GM12878 (cell line): Measurements from ENCODE around the gene GLRA1. TPM values are rescaled to one million over a fixed set of nuclear protein-coding genes. Genes with fewer than 3 reads are reported as not detected.

Experiments
- ATAC-seq: fragments of 200-7000 bp; cut with Tn5 transposase; 3 replicates; pipeline ENCODE4 v1.9.1; 2020; ENCODE audit warnings: mild to moderate bottlenecking, moderate library complexity
- BruUV-seq: library from RNA; stranded (reverse); fragments of 400-500 nt; replicated peaks from 2 replicates; lab custom pipeline; 2021; lab: Mats Ljungman, UMichigan
- CTCF ChIA-PET: fragments of 300-600 bp; sonication (Branson Sonifier 250); formaldehyde crosslinking; extraction: SDS; loops from one replicate; lab custom pipeline; 2021; ENCODE audit warnings: inconsistent platforms; lab: Yijun Ruan, JAX
- POLR2A ChIA-PET: fragments of 350-600 bp; formaldehyde crosslinking; extraction: SDS; loops from one replicate; lab custom pipeline; 2021; ENCODE audit warnings: inconsistent platforms; lab: Charles Lee
- RAD21 ChIA-PET: fragments of 300-600 bp; sonication (Branson Sonifier 250); formaldehyde crosslinking; loops from one replicate; lab custom pipeline; 2023; ENCODE audit warnings: antibody characterized with exemption; ENCODE audit not compliant: unreplicated experiment; lab: Charles Lee
- SMC1A ChIA-PET: fragments of 300-600 bp; sonication (Branson Sonifier 250); formaldehyde crosslinking; loops from one replicate; lab custom pipeline; 2023; ENCODE audit not compliant: unreplicated experiment, uncharacterized antibody; lab: Charles Lee
- DNase-seq: peaks from one replicate; pipeline ENCODE4 v3.0.0-alpha.2; 2011; ENCODE audit warnings: low read depth, low spot score
- FAIRE-seq: peaks from 3 replicates; lab custom pipeline; 2011; peaks lifted over from hg19 to GRCh38; lab: Jason Lieb, UNC
- H2AFZ ChIP-seq: 2 replicates; pipeline ENCODE4 v1.6.0; 2011; ENCODE audit warnings: low read depth, low read length, control low read depth; ENCODE audit not compliant: control insufficient read depth
- H3K27ac ChIP-seq: 2 replicates; pipeline ENCODE4 v1.5.1; 2011; ENCODE audit warnings: control low read depth; ENCODE audit not compliant: control insufficient read depth, insufficient read depth
- H3K27me3 ChIP-seq, 2 experiments: replicated peaks in 1 of 2; 2 replicates each; pipeline versions ENCODE4 v1.6.0 to v1.6.1; 2011; ENCODE audit warnings: low read length in 1 of 2; ENCODE audit not compliant: control insufficient read depth in 2 of 2, insufficient read depth in 2 of 2
- H3K36me3 ChIP-seq, 2 experiments: 2 replicates each; pipeline ENCODE4 v1.5.1; 2011; ENCODE audit warnings: low read length in 1 of 2; ENCODE audit not compliant: control insufficient read depth in 2 of 2, insufficient read depth in 2 of 2
- H3K4me1 ChIP-seq: 2 replicates; pipeline ENCODE4 v1.6.1; 2011; ENCODE audit warnings: mild to moderate bottlenecking, low read length, moderate library complexity, mixed read lengths; ENCODE audit not compliant: control insufficient read depth, insufficient read depth
- H3K4me2 ChIP-seq: 2 replicates; pipeline ENCODE4 v1.6.0; 2011; ENCODE audit warnings: control low read depth; ENCODE audit not compliant: control insufficient read depth, insufficient read depth
- H3K4me3 ChIP-seq: fragments of 200-600 bp; sonication (generic); 2 replicates; pipeline ENCODE4 v1.5.1; 2016
- H3K79me2 ChIP-seq: 2 replicates; pipeline ENCODE4 v1.6.0; 2011; ENCODE audit warnings: low read length; ENCODE audit not compliant: control insufficient read depth, insufficient read depth
- H3K9ac ChIP-seq: 2 replicates; pipeline ENCODE4 v1.8.0; 2011; ENCODE audit warnings: low read length, control low read depth, mixed read lengths; ENCODE audit not compliant: control insufficient read depth, insufficient read depth
- H3K9me3 ChIP-seq: replicated peaks from 3 replicates; pipeline ENCODE4 v1.5.1; 2011; ENCODE audit warnings: mild to moderate bottlenecking, low read length; ENCODE audit not compliant: control insufficient read depth, insufficient read depth
- H4K20me1 ChIP-seq: 2 replicates; pipeline ENCODE4 v1.6.0; 2011; ENCODE audit not compliant: control insufficient read depth, insufficient read depth
- JUND ChIP-seq: IDR thresholded peaks from 2 replicates; pipeline ENCODE4 v1.6.1; 2012; ENCODE audit warnings: low read depth, mild to moderate bottlenecking, low read length, improper control_type of control experiment, moderate library complexity
- KAT2A ChIP-seq: conservative IDR thresholded peaks from 2 replicates; pipeline ENCODE4 v1.6.1; 2011; ENCODE audit warnings: low read depth, low read length; ENCODE audit not compliant: control insufficient read depth
- MYC ChIP-seq: IDR thresholded peaks from 2 replicates; pipeline ENCODE4 v1.6.1; 2011; ENCODE audit warnings: mild to moderate bottlenecking, low read length, moderate library complexity, inconsistent platforms; ENCODE audit not compliant: insufficient read depth, insufficient replicate concordance, insufficient read length, severe bottlenecking
- NKRF ChIP-seq: fragments of 450-650 bp; conservative IDR thresholded peaks from 2 replicates; pipeline ENCODE4 v1.6.1; 2017; ENCODE audit warnings: mild to moderate bottlenecking, moderate library complexity
- PRDM15 ChIP-seq: fragments of 450-650 bp; formaldehyde crosslinking; IDR thresholded peaks from 2 replicates; pipeline ENCODE4 v1.4.0; 2020; ENCODE audit warnings: mild to moderate bottlenecking, moderate library complexity
- SPI1 ChIP-seq: IDR thresholded peaks from 2 replicates; pipeline ENCODE4 v1.6.1; 2011; ENCODE audit warnings: low read depth, mild to moderate bottlenecking, low read length, moderate library complexity, borderline replicate concordance; ENCODE audit not compliant: insufficient read depth
- USF1 ChIP-seq: IDR thresholded peaks from 2 replicates; pipeline ENCODE4 v1.6.1; 2011; ENCODE audit warnings: borderline replicate concordance, low read depth, mild to moderate bottlenecking, moderate library complexity, mixed read lengths, low read length; ENCODE audit not compliant: insufficient read depth; ENCODE audit errors: extremely low read length
- WGBS: methylation state at CpG from one replicate; pipeline ENCODE4 v1.1.6; 2016; ENCODE audit warnings: low lambda C conversion rate; ENCODE audit not compliant: insufficient replicate concordance, insufficient coverage; ENCODE audit errors: missing lambda C conversion rate; 5-methylcytosine and 5-hydroxymethylcytosine counted together
- in situ Hi-C: fragments of 300-500 bp; cut with MboI; formaldehyde crosslinking; loops from 9 replicates; pipeline ENCODE4 v1.14.3; 2018; ENCODE audit warnings: mixed read lengths
- intact Hi-C: fragments of 100-400 bp; cut with micrococcal nuclease; formaldehyde crosslinking; loops from one replicate; pipeline ENCODE4 v1.14.2; 2022; ENCODE audit not compliant: unreplicated experiment
- polyA plus RNA-seq, 11 experiments: library from polyadenylated mRNA; depleted of rRNA in 4 of 11; unstranded in 6 of 11; stranded (reverse) in 5 of 11; fragments of >200 nt; fragmentation: Nextera tagmentation in 4 of 11; fragmentation: Illumina TruSeq in 1 of 11; extraction: Ambion mirVana in 4 of 11; extraction: Trizol in 1 of 11; gene quantifications; 1 replicate in 1 of 11; 2 replicates in 10 of 11; pipeline versions ENCODE4 v1.2.1 to v1.2.3, GENCODE V29; 2011 to 2016; ENCODE audit warnings: inconsistent platforms in 2 of 11, missing spikeins in 2 of 11, low read depth in 1 of 11
- total RNA-seq, 4 experiments: library from RNA; depleted of rRNA in 3 of 4; stranded (reverse); fragments of >200 nt in 3 of 4; fragmentation: Illumina TruSeq in 1 of 4; extraction: Trizol in 1 of 4; gene quantifications; 2 replicates each; pipeline versions ENCODE4 v1.2.1 to v1.2.3, GENCODE V29; 2013 to 2021
- TF ChIP-seq, protein P1 (sequence below): fragments of 450-650 bp; IDR thresholded peaks from 2 replicates; pipeline ENCODE4 v1.6.1; 2016; ENCODE audit warnings: mild to moderate bottlenecking, moderate library complexity, borderline replicate concordance

The GLRA1 gene
- total and polyA plus RNA-seq, 10 of the 15 experiments (the other 5 are each of a cell fraction or from before 2014, with no cell fraction given): not detected

DNA sequence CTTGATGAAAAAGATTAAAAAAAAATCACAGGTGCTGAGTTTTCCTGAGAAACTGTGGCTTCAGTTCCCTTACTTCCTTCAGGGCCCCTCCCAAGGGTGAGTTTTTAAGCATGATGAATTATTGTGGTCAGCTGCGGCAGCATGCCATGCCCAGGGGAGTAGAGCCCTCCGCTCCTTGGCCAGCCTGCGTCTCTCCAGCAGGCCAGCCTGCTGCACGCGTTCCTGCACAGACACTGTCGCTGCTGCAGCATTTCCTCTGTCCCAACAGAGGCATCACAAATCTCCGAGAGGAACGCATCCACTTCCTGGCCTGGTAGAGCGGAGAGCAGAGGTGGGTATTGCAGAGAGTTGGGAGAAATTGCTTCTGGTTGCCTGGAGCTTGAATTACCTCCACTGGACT, 26.1 kb upstream of the GLRA1 start:
- no peaks in the 10 kb centered on the region for H3K4me1 ChIP-seq
- ChIA-PET SMC1A (interaction anchor here (1.3 kb wide), 1 partner anchor 12 kb away, joined by 3 read pairs; no protein-coding TSS in a partner anchor), POLR2A (no interaction called here), CTCF (interaction anchor here (1.4 kb wide), 1 partner anchor 48 kb away, joined by 3 read pairs; no protein-coding TSS in a partner anchor)
- no peak overlapping the region for H3K9ac ChIP-seq
- intact Hi-C loops (no loop called here), in situ Hi-C loops (no loop called here)
- ATAC-seq (no peak), DNase-seq (no peak), FAIRE-seq (no peak)
- H3K4me2 ChIP-seq: no peak overlapping the region
- H3K27ac ChIP-seq: no peak overlapping the region
- H3K9me3 ChIP-seq: no peaks in the 10 kb centered on the region
- no peak overlapping the region for H3K4me3 ChIP-seq
- H4K20me1 ChIP-seq: no peaks in the 10 kb centered on the region
- no peaks in the 10 kb centered on the region for H3K36me3 ChIP-seq
- H3K79me2 ChIP-seq: no peaks in the 10 kb centered on the region
- H3K27me3 ChIP-seq: no peaks in the 10 kb centered on the region
- WGBS: 40% methylated on average over 9 of the region's 9 CpGs
- no peak overlapping the region for H2AFZ ChIP-seq
- TF ChIP-seq, protein P1, sequence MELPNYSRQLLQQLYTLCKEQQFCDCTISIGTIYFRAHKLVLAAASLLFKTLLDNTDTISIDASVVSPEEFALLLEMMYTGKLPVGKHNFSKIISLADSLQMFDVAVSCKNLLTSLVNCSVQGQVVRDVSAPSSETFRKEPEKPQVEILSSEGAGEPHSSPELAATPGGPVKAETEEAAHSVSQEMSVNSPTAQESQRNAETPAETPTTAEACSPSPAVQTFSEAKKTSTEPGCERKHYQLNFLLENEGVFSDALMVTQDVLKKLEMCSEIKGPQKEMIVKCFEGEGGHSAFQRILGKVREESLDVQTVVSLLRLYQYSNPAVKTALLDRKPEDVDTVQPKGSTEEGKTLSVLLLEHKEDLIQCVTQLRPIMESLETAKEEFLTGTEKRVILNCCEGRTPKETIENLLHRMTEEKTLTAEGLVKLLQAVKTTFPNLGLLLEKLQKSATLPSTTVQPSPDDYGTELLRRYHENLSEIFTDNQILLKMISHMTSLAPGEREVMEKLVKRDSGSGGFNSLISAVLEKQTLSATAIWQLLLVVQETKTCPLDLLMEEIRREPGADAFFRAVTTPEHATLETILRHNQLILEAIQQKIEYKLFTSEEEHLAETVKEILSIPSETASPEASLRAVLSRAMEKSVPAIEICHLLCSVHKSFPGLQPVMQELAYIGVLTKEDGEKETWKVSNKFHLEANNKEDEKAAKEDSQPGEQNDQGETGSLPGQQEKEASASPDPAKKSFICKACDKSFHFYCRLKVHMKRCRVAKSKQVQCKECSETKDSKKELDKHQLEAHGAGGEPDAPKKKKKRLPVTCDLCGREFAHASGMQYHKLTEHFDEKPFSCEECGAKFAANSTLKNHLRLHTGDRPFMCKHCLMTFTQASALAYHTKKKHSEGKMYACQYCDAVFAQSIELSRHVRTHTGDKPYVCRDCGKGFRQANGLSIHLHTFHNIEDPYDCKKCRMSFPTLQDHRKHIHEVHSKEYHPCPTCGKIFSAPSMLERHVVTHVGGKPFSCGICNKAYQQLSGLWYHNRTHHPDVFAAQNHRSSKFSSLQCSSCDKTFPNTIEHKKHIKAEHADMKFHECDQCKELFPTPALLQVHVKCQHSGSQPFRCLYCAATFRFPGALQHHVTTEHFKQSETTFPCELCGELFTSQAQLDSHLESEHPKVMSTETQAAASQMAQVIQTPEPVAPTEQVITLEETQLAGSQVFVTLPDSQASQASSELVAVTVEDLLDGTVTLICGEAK: no peak
- no peak for TF ChIP-seq KAT2A
- TF ChIP-seq MYC: no peak
- no peak for TF ChIP-seq USF1
- no peak for TF ChIP-seq SPI1
- TF ChIP-seq NKRF: no peak
- TF ChIP-seq PRDM15 (CRISPR knock-in tag): no peak
- TF ChIP-seq JUND: no peak
- TF ChIP-seq, all 136 proteins: peak for 0
- RAD21 ChIA-PET: interaction anchor here (0.9 kb wide), 1 partner anchor 125 kb away, joined by 3 read pairs; no protein-coding TSS in a partner anchor
- BruUV-seq: no TSS peak
